ENCODE measurements around the gene GFRA1. TPM values are rescaled to one million over a fixed set of nuclear protein-coding genes. Genes with fewer than 3 reads are reported as not detected.

The GFRA1 gene
- total RNA-seq, 1 experiment from 2014 or later: not detected

GRCh38 chr10:116270126-116270770 lies 2.8 kb downstream of the GFRA1 start:
- Histone ChIP-seq H3K4me1 (ENCODE audit: insufficient read depth, low read length, poor library complexity, severe bottlenecking) (peaks cover 6% of the 10 kb centered on the region), H3K36me3 (ENCODE audit: insufficient read depth, low read length, poor library complexity, severe bottlenecking) (no peaks in the 10 kb centered on the region), H3K27me3 (replicated peaks; ENCODE audit: insufficient read depth, low read depth, low read length, poor library complexity) (peaks cover 100% of the 10 kb centered on the region), H3K9me3 (ENCODE audit: low read depth, low read length, poor library complexity, severe bottlenecking) (no peaks in the 10 kb centered on the region), H3K27ac (ENCODE audit: low read depth, low read length, poor library complexity, severe bottlenecking) (no peak overlapping the region), H3K4me3 (ENCODE audit: low read depth, low read length, poor library complexity, severe bottlenecking) (no peak overlapping the region)
- CTCF ChIA-PET: no interaction called here
- BruUV-seq (replicated peaks): no TSS peak
- TF ChIP-seq EZH2 (IDR thresholded peaks at IDR 0.05; ENCODE audit: borderline replicate concordance, low read depth, low read length, poor library complexity, severe bottlenecking): no peak
- no peak for TF ChIP-seq CTCF (conservative IDR thresholded peaks at IDR 0.05; ENCODE audit: low read depth, low read length)
- intact Hi-C loops (cut with micrococcal nuclease; ENCODE audit: unreplicated experiment): no loop called here
- no peak for DNase-seq (ENCODE audit: low spot score)
- POLR2A ChIA-PET (ENCODE audit: low non-redundant PET): no interaction called here

GRCh38 chr10:116269619-116270018 lies 3.4 kb downstream of the GFRA1 start:
- H3K27me3 ChIP-seq (replicated peaks; ENCODE audit: insufficient read depth, low read depth, low read length, poor library complexity): peaks cover 100% of the 10 kb centered on the region
- TF ChIP-seq CTCF (conservative IDR thresholded peaks at IDR 0.05; ENCODE audit: low read depth, low read length) (no peak), EZH2 (IDR thresholded peaks at IDR 0.05; ENCODE audit: borderline replicate concordance, low read depth, low read length, poor library complexity, severe bottlenecking) (no peak)

GRCh38 chr10:116268976-116269375 lies 4.0 kb downstream of the GFRA1 start:
- CTCF ChIA-PET: no interaction called here
- POLR2A ChIA-PET (ENCODE audit: low non-redundant PET): no interaction called here
- intact Hi-C loops (cut with micrococcal nuclease; ENCODE audit: unreplicated experiment): no loop called here
- peaks cover 6% of the 10 kb centered on the region for H3K4me1 ChIP-seq (ENCODE audit: insufficient read depth, low read length, poor library complexity, severe bottlenecking)
- no peak overlapping the region for H3K4me3 ChIP-seq (ENCODE audit: low read depth, low read length, poor library complexity, severe bottlenecking)
- no TSS peak for BruUV-seq (replicated peaks)
- peaks cover 100% of the 10 kb centered on the region for H3K27me3 ChIP-seq (replicated peaks; ENCODE audit: insufficient read depth, low read depth, low read length, poor library complexity)
- no peak for DNase-seq (ENCODE audit: low spot score)
- TF ChIP-seq EZH2 (IDR thresholded peaks at IDR 0.05; ENCODE audit: borderline replicate concordance, low read depth, low read length, poor library complexity, severe bottlenecking) (no peak), CTCF (conservative IDR thresholded peaks at IDR 0.05; ENCODE audit: low read depth, low read length) (no peak)
- H3K36me3 ChIP-seq (ENCODE audit: insufficient read depth, low read length, poor library complexity, severe bottlenecking): no peaks in the 10 kb centered on the region
- no peaks in the 10 kb centered on the region for H3K9me3 ChIP-seq (ENCODE audit: low read depth, low read length, poor library complexity, severe bottlenecking)
- H3K27ac ChIP-seq (ENCODE audit: low read depth, low read length, poor library complexity, severe bottlenecking): no peak overlapping the region

More at GRCh38 chr10:116269619-116270018, 3.4 kb downstream of the GFRA1 start:
- DNase-seq (ENCODE audit: low spot score): no peak
- Histone ChIP-seq H3K27ac (ENCODE audit: low read depth, low read length, poor library complexity, severe bottlenecking) (no peak overlapping the region), H3K36me3 (ENCODE audit: insufficient read depth, low read length, poor library complexity, severe bottlenecking) (no peaks in the 10 kb centered on the region), H3K4me3 (ENCODE audit: low read depth, low read length, poor library complexity, severe bottlenecking) (no peak overlapping the region), H3K9me3 (ENCODE audit: low read depth, low read length, poor library complexity, severe bottlenecking) (no peaks in the 10 kb centered on the region), H3K4me1 (ENCODE audit: insufficient read depth, low read length, poor library complexity, severe bottlenecking) (peaks cover 6% of the 10 kb centered on the region)
- ChIA-PET POLR2A (ENCODE audit: low non-redundant PET) (no interaction called here), CTCF (no interaction called here)
- intact Hi-C loops (cut with micrococcal nuclease; ENCODE audit: unreplicated experiment): no loop called here
- BruUV-seq (replicated peaks): no TSS peak

Data from A673 (cell line).